ENCODE results near the gene GALNT6.

GRCh38 chr12:51388069-51388799 lies 3.0 kb downstream of the GALNT6 start:
- no peak for TF ChIP-seq EZH2 (IDR thresholded peaks at IDR 0.05; ENCODE audit: insufficient read depth, poor library complexity, severe bottlenecking)
- no peak for TF ChIP-seq EZH2phosphoT487 (IDR thresholded peaks at IDR 0.05; ENCODE audit: insufficient read depth, low read depth)

Measured in GM23248 (cell line).